Measurements from ENCODE around the gene EVL. TPM values are rescaled to one million over a fixed set of nuclear protein-coding genes. Genes with fewer than 3 reads are reported as not detected.

The EVL gene
- polyA plus RNA-seq, 1 experiment = 18.6 TPM

- Histone ChIP-seq H3K27me3 (ENCODE audit: control insufficient read depth, insufficient read depth, low read length) (peaks cover 5% of the 10 kb centered on the region; the same call in 1 of the 2 replicates), H3K36me3 (ENCODE audit: control insufficient read depth, insufficient read depth, low read length) (no peaks in the 10 kb centered on the region), H3K4me3 (ENCODE audit: low read depth, low read length) (no peak overlapping the region)
- DNase-seq (ENCODE audit: low read depth) = no peak
- ChIA-PET CTCF (no interaction called here), POLR2A (no interaction called here)
- no peak for TF ChIP-seq CTCF (IDR thresholded peaks at IDR 0.05; ENCODE audit: insufficient read depth, low read depth, low read length)
Measured at GRCh38 chr14:100168506-100168905, 103.3 kb downstream of the EVL start.

GRCh38 chr14:100170880-100171279 is 105.7 kb downstream of the EVL start:
- Histone ChIP-seq H3K27me3 (ENCODE audit: control insufficient read depth, insufficient read depth, low read length) (peaks cover 4% of the 10 kb centered on the region), H3K36me3 (ENCODE audit: control insufficient read depth, insufficient read depth, low read length) (no peaks in the 10 kb centered on the region), H3K4me3 (ENCODE audit: low read depth, low read length) (no peak overlapping the region)
- POLR2A ChIA-PET = no interaction called here
- CTCF ChIA-PET = no interaction called here
- TF ChIP-seq CTCF (IDR thresholded peaks at IDR 0.05; ENCODE audit: insufficient read depth, low read depth, low read length) = no peak
- no peak for DNase-seq (ENCODE audit: low read depth)

- DNase-seq (ENCODE audit: low read depth) = no peak
- no peak overlapping the region for H3K4me3 ChIP-seq (ENCODE audit: low read depth, low read length)
- ChIA-PET POLR2A (no interaction called here), CTCF (interaction anchor here (1.3 kb wide), 1 partner anchor 12 kb away, joined by 3 read pairs; no protein-coding TSS in a partner anchor)
- no peak for TF ChIP-seq CTCF (IDR thresholded peaks at IDR 0.05; ENCODE audit: insufficient read depth, low read depth, low read length)
- H3K27me3 ChIP-seq (ENCODE audit: control insufficient read depth, insufficient read depth, low read length) = peaks cover 3% of the 10 kb centered on the region; the same call in 1 of the 2 replicates
- no peaks in the 10 kb centered on the region for H3K36me3 ChIP-seq (ENCODE audit: control insufficient read depth, insufficient read depth, low read length)
Measured at GRCh38 chr14:100172811-100173210, 107.6 kb downstream of the EVL start.

GRCh38 chr14:100173353-100173752 is 108.1 kb downstream of the EVL start:
- POLR2A ChIA-PET = no interaction called here
- CTCF ChIA-PET = interaction anchor here (1.0 to 1.3 kb wide), 2 partner anchors 13 to 93 kb away, joined by 3 read pairs; no protein-coding TSS in a partner anchor
- no peaks in the 10 kb centered on the region for H3K36me3 ChIP-seq (ENCODE audit: control insufficient read depth, insufficient read depth, low read length)
- no peak for TF ChIP-seq CTCF (IDR thresholded peaks at IDR 0.05; ENCODE audit: insufficient read depth, low read depth, low read length)
- no peak overlapping the region for H3K4me3 ChIP-seq (ENCODE audit: low read depth, low read length)
- no peak for DNase-seq (ENCODE audit: low read depth)
- peaks cover 3% of the 10 kb centered on the region; the same call in 1 of the 2 replicates for H3K27me3 ChIP-seq (ENCODE audit: control insufficient read depth, insufficient read depth, low read length)

GRCh38 chr14:100176811-100177327 is 111.6 kb downstream of the EVL start:
- H3K4me3 ChIP-seq (ENCODE audit: low read depth, low read length) = no peak overlapping the region
- peaks cover 3% of the 10 kb centered on the region; the same call in 1 of the 2 replicates for H3K27me3 ChIP-seq (ENCODE audit: control insufficient read depth, insufficient read depth, low read length)
- ChIA-PET CTCF (no interaction called here), POLR2A (no interaction called here)
- no peak for TF ChIP-seq CTCF (IDR thresholded peaks at IDR 0.05; ENCODE audit: insufficient read depth, low read depth, low read length)
- DNase-seq (ENCODE audit: low read depth) = no peak
- no peaks in the 10 kb centered on the region for H3K36me3 ChIP-seq (ENCODE audit: control insufficient read depth, insufficient read depth, low read length)

All from BJ (cell line).